SK-N-SH treated with all-trans-retinoic acid at 6 μM for 48 hours (cell line): ENCODE data around the gene LYPLAL1.

Source experiments
- ATAC-seq: fragments of 200-7000 bp; cut with Tn5 transposase; 3 replicates; pipeline ENCODE4 v1.9.1; 2020; ENCODE audit warnings: mild to moderate bottlenecking, moderate library complexity
- ARNTL ChIP-seq: fragments of 450-650 bp; formaldehyde crosslinking; IDR thresholded peaks from 2 replicates; pipeline ENCODE4 v1.5.0; 2020; ENCODE audit warnings: low read depth, mild to moderate bottlenecking, moderate library complexity, borderline replicate concordance
- BACH2 ChIP-seq: fragments of 250-450 bp; sonication (Bioruptor Pico); IDR thresholded peaks from 2 replicates; pipeline ENCODE4 v1.9.0; 2021; ENCODE audit warnings: mild to moderate bottlenecking, borderline replicate concordance
- CREB5 ChIP-seq: fragments of 250-450 bp; sonication (Bioruptor Pico); IDR thresholded peaks from 2 replicates; pipeline ENCODE4 v1.5.1; 2020; ENCODE audit warnings: low read depth, mild to moderate bottlenecking, moderate library complexity
- CSDC2 ChIP-seq: fragments of 250-450 bp; sonication (Bioruptor Pico); IDR thresholded peaks from 2 replicates; pipeline ENCODE4 v1.5.0; 2020; ENCODE audit warnings: mild to moderate bottlenecking, moderate library complexity
- ESRRG ChIP-seq: fragments of 250-450 bp; sonication (Bioruptor Pico); IDR thresholded peaks from 2 replicates; pipeline ENCODE4 v1.6.1; 2021; ENCODE audit warnings: mild to moderate bottlenecking
- ISL1 ChIP-seq: fragments of 250-450 bp; sonication (Bioruptor Pico); IDR thresholded peaks from 2 replicates; pipeline ENCODE4 v2.1.2; 2022; ENCODE audit warnings: mild to moderate bottlenecking, moderate library complexity
- OSR1 ChIP-seq: fragments of 250-450 bp; sonication (Bioruptor Pico); IDR thresholded peaks from 2 replicates; pipeline ENCODE4 v1.8.0; 2022; ENCODE audit warnings: moderate library complexity, mild to moderate bottlenecking, inconsistent platforms
- PATZ1 ChIP-seq: fragments of 250-450 bp; sonication (Bioruptor Pico); IDR thresholded peaks from 2 replicates; pipeline ENCODE4 v1.8.0; 2020; ENCODE audit warnings: mild to moderate bottlenecking, moderate library complexity, borderline replicate concordance
- POU6F1 ChIP-seq: fragments of 250-450 bp; sonication (Bioruptor Pico); IDR thresholded peaks from 2 replicates; pipeline ENCODE4 v1.8.0; 2021; ENCODE audit warnings: low read depth, mild to moderate bottlenecking, moderate library complexity, borderline replicate concordance
- PPARA ChIP-seq: fragments of 250-450 bp; sonication (Bioruptor Pico); IDR thresholded peaks from 2 replicates; pipeline ENCODE4 v1.5.0; 2020; ENCODE audit warnings: mild to moderate bottlenecking, borderline replicate concordance
- RARB ChIP-seq: fragments of 250-450 bp; sonication (Bioruptor Pico); IDR thresholded peaks from 2 replicates; pipeline ENCODE4 v1.8.0; 2021; ENCODE audit warnings: mild to moderate bottlenecking, moderate library complexity
- SNAI2 ChIP-seq: fragments of 250-450 bp; sonication (Bioruptor Pico); IDR thresholded peaks from 2 replicates; pipeline ENCODE4 v1.5.0; 2020; ENCODE audit warnings: mild to moderate bottlenecking, moderate library complexity
- TCF4 ChIP-seq: fragments of 250-450 bp; sonication (Bioruptor Pico); IDR thresholded peaks from 2 replicates; pipeline ENCODE4 v1.8.0; 2021; ENCODE audit warnings: mild to moderate bottlenecking, moderate library complexity, borderline replicate concordance
- TSHZ2 ChIP-seq: fragments of 250-450 bp; sonication (Bioruptor Pico); IDR thresholded peaks from 2 replicates; pipeline ENCODE4 v1.5.0; 2020; ENCODE audit warnings: mild to moderate bottlenecking, moderate library complexity
- ZC3H10 ChIP-seq: fragments of 250-450 bp; sonication (Bioruptor Pico); IDR thresholded peaks from 2 replicates; pipeline ENCODE4 v1.5.1; 2021; ENCODE audit warnings: mild to moderate bottlenecking, moderate library complexity
- ZFP3 ChIP-seq: fragments of 250-450 bp; sonication (Bioruptor Pico); IDR thresholded peaks from 2 replicates; pipeline ENCODE4 v1.5.0; 2020; ENCODE audit warnings: mild to moderate bottlenecking, moderate library complexity
- ZNF565 ChIP-seq: fragments of 450-650 bp; formaldehyde crosslinking; conservative IDR thresholded peaks from 2 replicates; pipeline ENCODE4 v1.5.0; 2020; ENCODE audit warnings: low read depth, mild to moderate bottlenecking, moderate library complexity
- ZNF70 ChIP-seq: fragments of 450-650 bp; formaldehyde crosslinking; IDR thresholded peaks from 2 replicates; pipeline ENCODE4 v1.5.0; 2020; ENCODE audit warnings: mild to moderate bottlenecking, moderate library complexity
- ZNF8 ChIP-seq: fragments of 450-650 bp; formaldehyde crosslinking; IDR thresholded peaks from 2 replicates; pipeline ENCODE4 v1.5.0; 2020; ENCODE audit warnings: mild to moderate bottlenecking, moderate library complexity
- TF ChIP-seq, protein P1 (sequence below): fragments of 250-450 bp; sonication (Bioruptor Pico); IDR thresholded peaks from 2 replicates; pipeline ENCODE4 v1.5.1; 2021; ENCODE audit warnings: mild to moderate bottlenecking, moderate library complexity

The LYPLAL1 gene

DNA sequence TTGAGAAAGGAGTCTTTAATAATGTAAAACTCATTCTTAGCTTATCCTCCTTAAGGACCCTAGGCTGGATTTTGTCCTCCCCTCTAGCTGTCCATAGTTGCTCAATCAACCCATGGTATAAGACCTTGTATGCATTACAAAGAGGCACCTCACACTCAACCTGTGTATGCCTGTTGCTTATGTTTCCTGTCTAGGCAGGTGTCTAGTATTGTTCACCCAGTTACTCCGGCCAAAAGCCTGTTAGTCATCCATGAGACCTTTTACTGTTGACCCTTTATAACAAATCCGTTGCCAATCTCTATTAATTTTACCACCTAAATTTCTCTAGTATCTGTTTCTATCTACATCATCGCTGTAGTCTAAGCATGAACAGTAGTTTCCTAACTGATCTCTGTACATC lies 3.7 kb downstream of the LYPLAL1 start:
- ATAC-seq = no peak
- no peak for TF ChIP-seq SNAI2 (CRISPR knock-in tag)
- TF ChIP-seq ZNF565 (CRISPR knock-in tag) = no peak
- no peak for TF ChIP-seq ZFP3
- TF ChIP-seq BACH2 (CRISPR knock-in tag) = no peak
- no peak for TF ChIP-seq POU6F1
- TF ChIP-seq ISL1 (CRISPR knock-in tag) = no peak
- TF ChIP-seq PPARA (CRISPR knock-in tag) = no peak
- TF ChIP-seq TCF4 (CRISPR knock-in tag) = no peak

DNA sequence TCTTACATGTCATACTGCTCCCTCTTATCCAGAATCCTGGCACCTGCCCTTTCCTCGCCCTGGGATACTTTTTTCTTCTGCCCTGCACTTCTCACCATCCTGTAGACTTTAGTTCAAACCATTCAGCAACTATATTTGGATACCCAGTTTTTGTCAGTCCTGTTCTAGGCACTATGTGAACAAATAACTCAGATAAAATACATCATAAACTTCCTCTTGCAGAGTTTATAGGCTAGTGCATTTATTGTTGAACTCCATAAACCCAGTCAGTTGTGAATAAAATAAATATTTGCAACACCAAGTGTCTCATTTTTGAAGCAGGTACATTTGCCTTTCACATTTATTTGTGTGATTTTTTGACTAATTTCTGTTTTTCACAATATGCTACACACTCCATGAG lies 4.3 kb downstream of the LYPLAL1 start:
- no peak for ATAC-seq
- TF ChIP-seq ARNTL (CRISPR knock-in tag) (no peak), ZNF565 (CRISPR knock-in tag) (no peak), CSDC2 (CRISPR knock-in tag) (no peak), RARB (no peak), PATZ1 (no peak), PPARA (CRISPR knock-in tag) (no peak), TSHZ2 (no peak), BACH2 (CRISPR knock-in tag) (no peak), TCF4 (CRISPR knock-in tag) (no peak)

DNA sequence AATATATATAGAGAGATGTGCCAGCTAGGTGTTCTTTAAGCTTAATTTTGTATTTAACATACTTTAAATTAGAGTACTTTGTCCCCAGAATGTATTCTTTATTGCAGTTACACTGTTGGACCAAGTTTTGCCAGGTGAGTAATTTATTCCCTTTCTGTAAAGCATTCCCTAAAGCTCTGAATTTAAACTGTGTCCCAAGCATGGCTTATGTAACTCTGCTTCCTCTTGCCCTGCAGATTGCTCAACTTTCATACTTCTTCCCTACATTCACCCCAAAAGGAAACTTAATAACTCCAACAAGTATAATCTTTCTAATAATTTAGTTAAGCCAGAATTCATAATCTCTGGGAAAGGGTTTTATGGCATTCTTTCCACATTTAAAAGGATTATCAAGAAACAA lies 5.6 kb downstream of the LYPLAL1 start:
- ATAC-seq = no peak
- TF ChIP-seq SNAI2 (CRISPR knock-in tag) (no peak), ZNF8 (no peak), ESRRG (CRISPR knock-in tag) (no peak), CREB5 (CRISPR knock-in tag) (no peak), ZNF70 (no peak), POU6F1 (no peak), OSR1 (CRISPR knock-in tag) (no peak), ARNTL (CRISPR knock-in tag) (no peak), ZC3H10 (no peak)
- TF ChIP-seq, all 23 proteins: peak for 0

DNA sequence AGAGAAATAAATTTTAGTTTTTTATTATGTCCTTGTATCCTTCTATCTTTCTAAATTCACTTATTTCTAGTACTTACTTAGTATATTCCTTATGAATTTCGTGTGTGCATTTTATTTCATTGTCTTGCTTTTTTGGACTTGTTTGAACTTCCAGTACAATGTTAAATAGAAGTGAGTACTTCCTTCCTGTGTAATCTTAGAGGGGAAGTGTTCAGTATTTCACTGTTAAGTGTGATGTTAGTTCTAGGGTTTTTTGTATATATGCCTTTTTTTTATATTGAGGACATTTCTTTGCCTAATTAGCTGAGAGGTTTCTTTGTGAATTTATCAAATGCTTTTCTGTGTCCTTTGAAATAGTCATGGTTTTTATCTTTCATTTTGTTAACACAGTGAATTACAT lies 10.7 kb downstream of the LYPLAL1 start:
- ATAC-seq = no peak
- no peak for TF ChIP-seq PPARA (CRISPR knock-in tag)
- TF ChIP-seq, protein P1, sequence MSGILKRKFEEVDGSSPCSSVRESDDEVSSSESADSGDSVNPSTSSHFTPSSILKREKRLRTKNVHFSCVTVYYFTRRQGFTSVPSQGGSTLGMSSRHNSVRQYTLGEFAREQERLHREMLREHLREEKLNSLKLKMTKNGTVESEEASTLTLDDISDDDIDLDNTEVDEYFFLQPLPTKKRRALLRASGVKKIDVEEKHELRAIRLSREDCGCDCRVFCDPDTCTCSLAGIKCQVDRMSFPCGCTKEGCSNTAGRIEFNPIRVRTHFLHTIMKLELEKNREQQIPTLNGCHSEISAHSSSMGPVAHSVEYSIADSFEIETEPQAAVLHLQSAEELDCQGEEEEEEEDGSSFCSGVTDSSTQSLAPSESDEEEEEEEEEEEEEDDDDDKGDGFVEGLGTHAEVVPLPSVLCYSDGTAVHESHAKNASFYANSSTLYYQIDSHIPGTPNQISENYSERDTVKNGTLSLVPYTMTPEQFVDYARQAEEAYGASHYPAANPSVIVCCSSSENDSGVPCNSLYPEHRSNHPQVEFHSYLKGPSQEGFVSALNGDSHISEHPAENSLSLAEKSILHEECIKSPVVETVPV (CRISPR knock-in tag) = no peak
- no peak for TF ChIP-seq ARNTL (CRISPR knock-in tag)
- no peak for TF ChIP-seq SNAI2 (CRISPR knock-in tag)
- no peak for TF ChIP-seq BACH2 (CRISPR knock-in tag)
- no peak for TF ChIP-seq POU6F1
